Esophagus squamous epithelium (tissue), 5 donors: Measurements from ENCODE around the gene ERCC8. TPM values are rescaled to one million over a fixed set of nuclear protein-coding genes. Genes with fewer than 3 reads are reported as not detected.

ENCODE experiments used
- DNase-seq: peaks from one replicate; lab custom pipeline; 2025; lab: John Stamatoyannopoulos, UW
- H3K27ac ChIP-seq, 4 donors: fragments of 200-600 bp; sonication (generic); one replicate each; pipeline ENCODE4 v1.5.1; 2016 to 2019; ENCODE audit warnings: mild to moderate bottlenecking in 1 of 4
- H3K27me3 ChIP-seq, 4 donors: fragments of 200-600 bp; sonication (generic); 1 replicate in 3 of 4; 2 replicates in 1 of 4; pipeline versions ENCODE4 v1.5.1 to v1.6.0; 2017 to 2021; ENCODE audit warnings: antibody characterized with exemption in 1 of 4
- H3K36me3 ChIP-seq, 3 donors: fragments of 200-600 bp; sonication (generic); one replicate each; pipeline ENCODE4 v1.5.1; 2016 to 2019
- H3K4me1 ChIP-seq, 3 donors: fragments of 200-600 bp; sonication (generic); one replicate each; pipeline ENCODE4 v1.5.1; 2017 to 2019
- H3K4me3 ChIP-seq, 4 donors: fragments of 200-600 bp; sonication (generic); 1 replicate in 3 of 4; 2 replicates in 1 of 4; pipeline ENCODE4 v1.5.1; 2016 to 2019; ENCODE audit warnings: mild to moderate bottlenecking in 2 of 4, moderate library complexity in 1 of 4
- H3K9me3 ChIP-seq, 3 donors: fragments of 200-600 bp; sonication (generic); one replicate each; pipeline ENCODE4 v1.5.1; 2016 to 2019
- CTCF ChIP-seq, 6 experiments: fragments of 450-650 bp in 4 of 6; fragments of 200-600 bp in 2 of 6; sonication (generic) in 2 of 6; IDR thresholded peaks; one replicate each; pipeline ENCODE4 v1.5.1; 2016 to 2019; ENCODE audit warnings: antibody characterized with exemption in 6 of 6, mild to moderate bottlenecking in 4 of 6, moderate library complexity in 4 of 6
- POLR2A ChIP-seq, 4 donors: fragments of 450-650 bp; IDR thresholded peaks; one replicate each; pipeline ENCODE4 v1.6.1; 2017; ENCODE audit warnings: antibody characterized with exemption in 4 of 4, mild to moderate bottlenecking in 4 of 4, moderate library complexity in 3 of 4
- intact Hi-C: fragments of 100-400 bp; cut with DNase I; formaldehyde crosslinking; loops from one replicate; pipeline ENCODE4 v1.15.0; 2022
- total RNA-seq, 4 donors: library from RNA; depleted of rRNA; stranded (reverse); fragments of >200 nt; gene quantifications; one replicate each; pipeline ENCODE4 v1.1.0, GENCODE V29; 2016
- donor health status: DM: yes; HTN: yes; CAD: no.

The ERCC8 gene
- total RNA-seq, 4 donors from 2014 or later = 4.9 to 17.1 (median 12.0) TPM

GRCh38 chr5:60826653-60827052, 118.2 kb downstream of the ERCC8 start:
- H3K4me1 ChIP-seq = no peaks in the 10 kb centered on the region
- H3K27me3 ChIP-seq = no peaks in the 10 kb centered on the region
- H3K4me3 ChIP-seq = no peak overlapping the region
- no peaks in the 10 kb centered on the region for H3K36me3 ChIP-seq
- intact Hi-C loops = no loop called here
- no peak overlapping the region for H3K27ac ChIP-seq
- no peak for DNase-seq
- H3K9me3 ChIP-seq = no peaks in the 10 kb centered on the region
- TF ChIP-seq CTCF (IDR thresholded peaks at IDR 0.05) = no peak
- no peak for TF ChIP-seq POLR2A (IDR thresholded peaks at IDR 0.05)

Other genes starting within 250 kb of the ERCC8 start
- 10 to 100 TPM in 1 of 4 donors, 1 to 10 TPM in 3; 1.9 to 10.3 (median 5.3) TPM for gene DEPDC1B, start 244.9 kb downstream of the ERCC8 start, total RNA-seq
- gene ELOVL7, start 100.8 kb downstream of the ERCC8 start, total RNA-seq = 1 to 10 TPM; 4.0 to 9.8 (median 8.1) TPM
- 10 to 100 TPM; 28.0 to 38.2 (median 31.2) TPM for gene NDUFAF2, start 135 bp upstream of the ERCC8 start, total RNA-seq
- 10 to 100 TPM; 33.6 to 48.0 (median 41.5) TPM for gene SMIM15, start 217.4 kb upstream of the ERCC8 start, total RNA-seq